ENCODE measurements around the gene EEIG1.

DNA sequence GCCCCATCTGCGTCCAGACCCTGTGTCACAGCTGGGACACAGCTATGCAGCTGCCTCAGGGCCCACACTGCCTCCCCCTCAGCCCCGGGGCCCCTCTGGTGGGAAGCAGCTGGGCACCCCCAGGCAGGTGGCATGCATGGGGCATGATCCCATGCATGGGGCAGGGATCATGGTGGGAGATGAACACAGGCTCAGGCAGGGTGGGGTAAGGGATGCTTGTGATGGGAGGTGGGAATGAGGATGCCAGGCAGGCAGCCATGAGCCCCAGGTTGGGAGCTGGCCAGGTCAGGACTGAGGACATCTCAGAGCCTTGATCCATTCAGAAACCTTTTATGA is 19.7 kb downstream of the EEIG1 start:
- TF ChIP-seq, protein P1, sequence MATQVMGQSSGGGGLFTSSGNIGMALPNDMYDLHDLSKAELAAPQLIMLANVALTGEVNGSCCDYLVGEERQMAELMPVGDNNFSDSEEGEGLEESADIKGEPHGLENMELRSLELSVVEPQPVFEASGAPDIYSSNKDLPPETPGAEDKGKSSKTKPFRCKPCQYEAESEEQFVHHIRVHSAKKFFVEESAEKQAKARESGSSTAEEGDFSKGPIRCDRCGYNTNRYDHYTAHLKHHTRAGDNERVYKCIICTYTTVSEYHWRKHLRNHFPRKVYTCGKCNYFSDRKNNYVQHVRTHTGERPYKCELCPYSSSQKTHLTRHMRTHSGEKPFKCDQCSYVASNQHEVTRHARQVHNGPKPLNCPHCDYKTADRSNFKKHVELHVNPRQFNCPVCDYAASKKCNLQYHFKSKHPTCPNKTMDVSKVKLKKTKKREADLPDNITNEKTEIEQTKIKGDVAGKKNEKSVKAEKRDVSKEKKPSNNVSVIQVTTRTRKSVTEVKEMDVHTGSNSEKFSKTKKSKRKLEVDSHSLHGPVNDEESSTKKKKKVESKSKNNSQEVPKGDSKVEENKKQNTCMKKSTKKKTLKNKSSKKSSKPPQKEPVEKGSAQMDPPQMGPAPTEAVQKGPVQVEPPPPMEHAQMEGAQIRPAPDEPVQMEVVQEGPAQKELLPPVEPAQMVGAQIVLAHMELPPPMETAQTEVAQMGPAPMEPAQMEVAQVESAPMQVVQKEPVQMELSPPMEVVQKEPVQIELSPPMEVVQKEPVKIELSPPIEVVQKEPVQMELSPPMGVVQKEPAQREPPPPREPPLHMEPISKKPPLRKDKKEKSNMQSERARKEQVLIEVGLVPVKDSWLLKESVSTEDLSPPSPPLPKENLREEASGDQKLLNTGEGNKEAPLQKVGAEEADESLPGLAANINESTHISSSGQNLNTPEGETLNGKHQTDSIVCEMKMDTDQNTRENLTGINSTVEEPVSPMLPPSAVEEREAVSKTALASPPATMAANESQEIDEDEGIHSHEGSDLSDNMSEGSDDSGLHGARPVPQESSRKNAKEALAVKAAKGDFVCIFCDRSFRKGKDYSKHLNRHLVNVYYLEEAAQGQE (IDR thresholded peaks at IDR 0.05; ENCODE audit: insufficient read depth in 1 of 2, low read depth in 2 of 2, low read length in 2 of 2) = no peak
- TF ChIP-seq POLR2AphosphoS5 (IDR thresholded peaks at IDR 0.05; ENCODE audit: low read depth, low read length) (no peak), SIN3A (IDR thresholded peaks at IDR 0.05; ENCODE audit: borderline replicate concordance, insufficient read depth, low read length) (no peak)
